Neural cell (in vitro differentiated cells): Measurements from ENCODE around the gene ZBED2. TPM values are rescaled to one million over a fixed set of nuclear protein-coding genes. Genes with fewer than 3 reads are reported as not detected.

ENCODE experiments used
- H2AFZ ChIP-seq: fragments of 200-600, 300-800 bp; sonication (generic), shearing (Covaris generic); 2 replicates; pipeline ENCODE4 v1.6.0; 2014; ENCODE audit warnings: low read depth, mild to moderate bottlenecking, antibody characterized with exemption, low read length, moderate library complexity
- H3F3A ChIP-seq: fragments of 200-600 bp; shearing (Covaris generic); 2 replicates; pipeline ENCODE4 v1.6.1; 2016; ENCODE audit warnings: mild to moderate bottlenecking, moderate library complexity, mixed read lengths, antibody characterized with exemption, low read length; ENCODE audit not compliant: insufficient read depth, poor library complexity, severe bottlenecking
- H3K27ac ChIP-seq: fragments of 200-600, 300-800 bp; sonication (generic), shearing (Covaris generic); 2 replicates; pipeline ENCODE4 v1.5.1; 2014; ENCODE audit warnings: mild to moderate bottlenecking, low read length, moderate library complexity
- H3K27me3 ChIP-seq: fragments of 300-800, 200-600 bp; sonication (generic), shearing (Covaris generic); 2 replicates; pipeline ENCODE4 v1.6.0; 2014; ENCODE audit warnings: mild to moderate bottlenecking, low read depth, low read length, moderate library complexity; ENCODE audit not compliant: insufficient read depth
- H3K36me3 ChIP-seq: fragments of 300-800, 200-600 bp; sonication (generic), shearing (Covaris generic); 2 replicates; pipeline ENCODE4 v1.5.1; 2014; ENCODE audit warnings: mild to moderate bottlenecking, antibody characterized with exemption, low read length, moderate library complexity; ENCODE audit not compliant: insufficient read depth
- H3K4me2 ChIP-seq: fragments of 300-800, 200-600 bp; sonication (generic), shearing (Covaris generic); 2 replicates; pipeline ENCODE4 v1.6.0; 2014; ENCODE audit warnings: mild to moderate bottlenecking, low read length
- H3K4me3 ChIP-seq: fragments of 300-800, 200-600 bp; sonication (generic), shearing (Covaris generic); 2 replicates; pipeline ENCODE4 v1.5.1; 2014; ENCODE audit warnings: mild to moderate bottlenecking, low read length, moderate library complexity
- H3K79me2 ChIP-seq: fragments of 200-600 bp; shearing (Covaris generic); replicated peaks from 2 replicates; pipeline ENCODE4 v1.6.0; 2014; ENCODE audit warnings: mild to moderate bottlenecking, low read length, moderate library complexity; ENCODE audit not compliant: insufficient read depth
- H3K9ac ChIP-seq: fragments of 300-800, 200-600 bp; sonication (generic), shearing (Covaris generic); 2 replicates; pipeline ENCODE4 v1.6.1; 2016; ENCODE audit warnings: mild to moderate bottlenecking, low read length, mixed read lengths
- H3K9me2 ChIP-seq: fragments of 200-600 bp; shearing (Covaris generic); 2 replicates; pipeline ENCODE4 v1.6.1; 2016; ENCODE audit warnings: mild to moderate bottlenecking, low read length, mixed read lengths; ENCODE audit not compliant: insufficient read depth
- H3K9me3 ChIP-seq: fragments of 200-600, 300-800 bp; sonication (generic), shearing (Covaris generic); 2 replicates; pipeline ENCODE4 v1.6.1; 2016; ENCODE audit warnings: mild to moderate bottlenecking, mixed run types, low read length, moderate library complexity, mixed read lengths
- H4K20me1 ChIP-seq: fragments of 200-600 bp; shearing (Covaris generic); 2 replicates; pipeline ENCODE4 v1.6.1; 2016; ENCODE audit warnings: mild to moderate bottlenecking, mixed run types; ENCODE audit not compliant: insufficient read depth
- EP300 ChIP-seq: fragments of 450-650 bp; conservative IDR thresholded peaks from 2 replicates; pipeline ENCODE4 v1.6.1; 2014; ENCODE audit warnings: antibody characterized with exemption, mild to moderate bottlenecking, moderate library complexity; ENCODE audit not compliant: poor library complexity, severe bottlenecking
- EZH2 ChIP-seq: fragments of 200-600, 300-800 bp; shearing (Covaris generic), sonication (generic); IDR thresholded peaks from 2 replicates; pipeline ENCODE4 v1.6.1; 2014; ENCODE audit warnings: antibody characterized with exemption, low read length, borderline replicate concordance, mild to moderate bottlenecking; ENCODE audit not compliant: insufficient read depth, poor library complexity, severe bottlenecking
- MXI1 ChIP-seq: fragments of 450-650 bp; conservative IDR thresholded peaks from 2 replicates; pipeline ENCODE4 v1.6.1; 2014; ENCODE audit warnings: antibody characterized with exemption, mild to moderate bottlenecking; ENCODE audit not compliant: poor library complexity, severe bottlenecking
- POLR2AphosphoS5 ChIP-seq: IDR thresholded peaks from 2 replicates; pipeline ENCODE4 v1.6.1; 2012
- RAD21 ChIP-seq: fragments of 450-650 bp; conservative IDR thresholded peaks from 2 replicates; pipeline ENCODE4 v1.6.1; 2014; ENCODE audit warnings: antibody characterized with exemption, mild to moderate bottlenecking, moderate library complexity
- SMC3 ChIP-seq: fragments of 450-650 bp; conservative IDR thresholded peaks from 2 replicates; pipeline ENCODE4 v1.6.1; 2014; ENCODE audit warnings: antibody characterized with exemption, mild to moderate bottlenecking, moderate library complexity; ENCODE audit not compliant: poor library complexity
- TAF1 ChIP-seq: IDR thresholded peaks from 2 replicates; pipeline ENCODE4 v1.6.1; 2012; ENCODE audit warnings: low read depth
- polyA plus RNA-seq: library from polyadenylated mRNA; depleted of rRNA; stranded (reverse); fragments of >200 nt; gene quantifications from 2 replicates; pipeline ENCODE4 v1.2.3, GENCODE V29; 2014
- TF ChIP-seq, protein P1 (sequence below): fragments of 450-650 bp; IDR thresholded peaks from 2 replicates; pipeline ENCODE4 v1.5.1; 2014; ENCODE audit warnings: antibody characterized with exemption, mild to moderate bottlenecking, moderate library complexity; ENCODE audit not compliant: poor library complexity, severe bottlenecking
- TF ChIP-seq, protein P2 (sequence below): IDR thresholded peaks from 2 replicates; pipeline ENCODE4 v1.6.1; 2012; ENCODE audit warnings: borderline replicate concordance

Gene ZBED2
- polyA plus RNA-seq, 1 donor from 2014 or later, result not detected

DNA sequence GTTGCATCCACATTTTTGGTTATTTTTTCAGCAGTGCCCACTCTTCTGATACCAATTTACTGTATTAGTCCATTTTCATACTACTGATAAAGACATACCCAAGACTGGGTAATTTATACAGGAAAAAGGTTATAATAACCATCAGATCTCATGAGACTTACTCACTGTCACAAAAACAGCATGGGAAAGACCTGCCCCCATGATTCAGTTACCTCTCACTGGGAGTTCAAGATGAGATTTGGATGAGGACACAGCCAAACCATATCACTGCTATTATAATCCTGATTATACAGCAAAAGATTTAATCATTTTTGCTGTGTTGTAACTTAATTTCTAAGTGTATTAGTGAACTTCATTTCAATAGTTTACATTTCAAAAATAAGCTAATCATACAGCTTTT, 6.6 kb downstream of the ZBED2 start:
- Histone ChIP-seq H3K79me2 (no peaks in the 10 kb centered on the region), H3K9me3 (no peaks in the 10 kb centered on the region), H3K27ac (no peak overlapping the region), H3K4me2 (no peak overlapping the region), H2AFZ (no peak overlapping the region), H3K27me3 (no peaks in the 10 kb centered on the region), H3F3A (no peaks in the 10 kb centered on the region), H3K4me3 (no peak overlapping the region), H3K9ac (no peak overlapping the region), H4K20me1 (no peaks in the 10 kb centered on the region), H3K9me2 (no peaks in the 10 kb centered on the region), H3K36me3 (no peaks in the 10 kb centered on the region)
- TF ChIP-seq EZH2 (no peak), MXI1 (no peak), EP300 (no peak), TAF1 (no peak), RAD21 (no peak), POLR2AphosphoS5 (no peak), SMC3 (no peak)
- TF ChIP-seq, protein P1, sequence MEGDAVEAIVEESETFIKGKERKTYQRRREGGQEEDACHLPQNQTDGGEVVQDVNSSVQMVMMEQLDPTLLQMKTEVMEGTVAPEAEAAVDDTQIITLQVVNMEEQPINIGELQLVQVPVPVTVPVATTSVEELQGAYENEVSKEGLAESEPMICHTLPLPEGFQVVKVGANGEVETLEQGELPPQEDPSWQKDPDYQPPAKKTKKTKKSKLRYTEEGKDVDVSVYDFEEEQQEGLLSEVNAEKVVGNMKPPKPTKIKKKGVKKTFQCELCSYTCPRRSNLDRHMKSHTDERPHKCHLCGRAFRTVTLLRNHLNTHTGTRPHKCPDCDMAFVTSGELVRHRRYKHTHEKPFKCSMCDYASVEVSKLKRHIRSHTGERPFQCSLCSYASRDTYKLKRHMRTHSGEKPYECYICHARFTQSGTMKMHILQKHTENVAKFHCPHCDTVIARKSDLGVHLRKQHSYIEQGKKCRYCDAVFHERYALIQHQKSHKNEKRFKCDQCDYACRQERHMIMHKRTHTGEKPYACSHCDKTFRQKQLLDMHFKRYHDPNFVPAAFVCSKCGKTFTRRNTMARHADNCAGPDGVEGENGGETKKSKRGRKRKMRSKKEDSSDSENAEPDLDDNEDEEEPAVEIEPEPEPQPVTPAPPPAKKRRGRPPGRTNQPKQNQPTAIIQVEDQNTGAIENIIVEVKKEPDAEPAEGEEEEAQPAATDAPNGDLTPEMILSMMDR, result no peak
- TF ChIP-seq, protein P2, sequence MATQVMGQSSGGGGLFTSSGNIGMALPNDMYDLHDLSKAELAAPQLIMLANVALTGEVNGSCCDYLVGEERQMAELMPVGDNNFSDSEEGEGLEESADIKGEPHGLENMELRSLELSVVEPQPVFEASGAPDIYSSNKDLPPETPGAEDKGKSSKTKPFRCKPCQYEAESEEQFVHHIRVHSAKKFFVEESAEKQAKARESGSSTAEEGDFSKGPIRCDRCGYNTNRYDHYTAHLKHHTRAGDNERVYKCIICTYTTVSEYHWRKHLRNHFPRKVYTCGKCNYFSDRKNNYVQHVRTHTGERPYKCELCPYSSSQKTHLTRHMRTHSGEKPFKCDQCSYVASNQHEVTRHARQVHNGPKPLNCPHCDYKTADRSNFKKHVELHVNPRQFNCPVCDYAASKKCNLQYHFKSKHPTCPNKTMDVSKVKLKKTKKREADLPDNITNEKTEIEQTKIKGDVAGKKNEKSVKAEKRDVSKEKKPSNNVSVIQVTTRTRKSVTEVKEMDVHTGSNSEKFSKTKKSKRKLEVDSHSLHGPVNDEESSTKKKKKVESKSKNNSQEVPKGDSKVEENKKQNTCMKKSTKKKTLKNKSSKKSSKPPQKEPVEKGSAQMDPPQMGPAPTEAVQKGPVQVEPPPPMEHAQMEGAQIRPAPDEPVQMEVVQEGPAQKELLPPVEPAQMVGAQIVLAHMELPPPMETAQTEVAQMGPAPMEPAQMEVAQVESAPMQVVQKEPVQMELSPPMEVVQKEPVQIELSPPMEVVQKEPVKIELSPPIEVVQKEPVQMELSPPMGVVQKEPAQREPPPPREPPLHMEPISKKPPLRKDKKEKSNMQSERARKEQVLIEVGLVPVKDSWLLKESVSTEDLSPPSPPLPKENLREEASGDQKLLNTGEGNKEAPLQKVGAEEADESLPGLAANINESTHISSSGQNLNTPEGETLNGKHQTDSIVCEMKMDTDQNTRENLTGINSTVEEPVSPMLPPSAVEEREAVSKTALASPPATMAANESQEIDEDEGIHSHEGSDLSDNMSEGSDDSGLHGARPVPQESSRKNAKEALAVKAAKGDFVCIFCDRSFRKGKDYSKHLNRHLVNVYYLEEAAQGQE, result no peak

DNA sequence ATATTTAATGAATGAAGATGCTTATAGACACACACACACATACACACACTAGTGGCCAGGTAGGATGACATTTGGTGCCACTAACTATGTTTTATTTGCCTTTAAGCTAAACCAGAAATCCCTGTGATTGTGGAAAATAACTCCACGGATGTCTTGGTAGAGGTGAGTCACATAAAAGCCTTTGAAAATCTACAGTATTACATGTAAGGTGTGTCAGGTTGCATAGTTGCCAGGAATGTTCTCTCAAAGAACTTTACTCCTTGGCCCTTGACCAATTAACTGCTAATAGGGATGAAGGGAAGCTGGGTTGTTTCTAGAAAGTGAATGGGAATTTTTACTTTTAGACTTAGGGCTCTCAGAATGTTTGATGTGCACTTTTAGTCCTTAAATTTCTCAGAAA, 9.9 kb downstream of the ZBED2 start:
- Histone ChIP-seq H3K9ac (no peak overlapping the region), H3K79me2 (no peaks in the 10 kb centered on the region), H3K27me3 (no peaks in the 10 kb centered on the region), H3K4me3 (no peak overlapping the region), H3K4me2 (no peak overlapping the region), H2AFZ (no peak overlapping the region), H4K20me1 (no peaks in the 10 kb centered on the region), H3K27ac (no peak overlapping the region), H3K36me3 (no peaks in the 10 kb centered on the region), H3K9me3 (no peaks in the 10 kb centered on the region), H3K9me2 (no peaks in the 10 kb centered on the region), H3F3A (no peaks in the 10 kb centered on the region)
- TF ChIP-seq TAF1 (no peak), MXI1 (no peak)
- TF ChIP-seq, protein P2, result no peak
